ENCODE results near the gene SLC38A6.

SLC38A6 gene

GRCh38 chr14:60965402-60965801, 15.6 kb upstream of the SLC38A6 start:
- DNase-seq (ENCODE audit: low read depth), result peak; percentile 40
- H3K4me3 ChIP-seq (ENCODE audit: low read length), result no peak overlapping the region
- TF ChIP-seq CTCF (IDR thresholded peaks at IDR 0.05; ENCODE audit: insufficient read depth, low read depth, low read length, missing control alignments), result no peak

- H3K4me3 ChIP-seq (ENCODE audit: low read length), result no peak overlapping the region
- TF ChIP-seq CTCF (IDR thresholded peaks at IDR 0.05; ENCODE audit: insufficient read depth, low read depth, low read length, missing control alignments), result no peak
- DNase-seq (ENCODE audit: low read depth), result peak; percentile 27
Observed at GRCh38 chr14:60968099-60968498, 12.9 kb upstream of the SLC38A6 start.

GRCh38 chr14:60968671-60969070, 12.4 kb upstream of the SLC38A6 start:
- no peak for TF ChIP-seq CTCF (IDR thresholded peaks at IDR 0.05; ENCODE audit: insufficient read depth, low read depth, low read length, missing control alignments)
- H3K4me3 ChIP-seq (ENCODE audit: low read length), result no peak overlapping the region
- DNase-seq (ENCODE audit: low read depth), result peak; percentile 54

GRCh38 chr14:60970146-60970545, 10.9 kb upstream of the SLC38A6 start:
- peak; percentile 29 for DNase-seq (ENCODE audit: low read depth)
- no peak for TF ChIP-seq CTCF (IDR thresholded peaks at IDR 0.05; ENCODE audit: insufficient read depth, low read depth, low read length, missing control alignments)
- H3K4me3 ChIP-seq (ENCODE audit: low read length), result no peak overlapping the region

- no peak for TF ChIP-seq CTCF (IDR thresholded peaks at IDR 0.05; ENCODE audit: insufficient read depth, low read depth, low read length, missing control alignments)
- no peak overlapping the region for H3K4me3 ChIP-seq (ENCODE audit: low read length)
- no peak for DNase-seq (ENCODE audit: low read depth)
Observed at GRCh38 chr14:60971271-60971670, 9.8 kb upstream of the SLC38A6 start.

GRCh38 chr14:60972295-60972694, 8.8 kb upstream of the SLC38A6 start:
- no peak for DNase-seq (ENCODE audit: low read depth)
- no peak for TF ChIP-seq CTCF (IDR thresholded peaks at IDR 0.05; ENCODE audit: insufficient read depth, low read depth, low read length, missing control alignments)

GRCh38 chr14:60973070-60973469, 8.0 kb upstream of the SLC38A6 start:
- no peak for DNase-seq (ENCODE audit: low read depth)
- no peak for TF ChIP-seq CTCF (IDR thresholded peaks at IDR 0.05; ENCODE audit: insufficient read depth, low read depth, low read length, missing control alignments)
- no peak overlapping the region for H3K4me3 ChIP-seq (ENCODE audit: low read length)

More at GRCh38 chr14:60972295-60972694, 8.8 kb upstream of the SLC38A6 start:
- no peak overlapping the region for H3K4me3 ChIP-seq (ENCODE audit: low read length)
